Activated CD8-positive, alpha-beta T cell treated with anti-CD3 and anti-CD28 coated beads for 36 hours (primary cell): Measurements from ENCODE around the gene GAD1. TPM values are rescaled to one million over a fixed set of nuclear protein-coding genes. Genes with fewer than 3 reads are reported as not detected.

Source experiments
- ATAC-seq: fragments of 200-7000 bp; cut with Tn5 transposase; one replicate; pipeline ENCODE4 v1.10.0; 2021; ENCODE audit warnings: mild to moderate bottlenecking, moderate library complexity
- CTCF ChIA-PET: fragments of 350-600 bp; sonication (Branson Sonifier 250); formaldehyde crosslinking; loops from one replicate; lab custom pipeline; 2021; ENCODE audit warnings: antibody characterized with exemption; lab: Charles Lee
- POLR2A ChIA-PET: fragments of 350-600 bp; sonication (Branson Sonifier 250); formaldehyde crosslinking; loops from one replicate; lab custom pipeline; 2021; ENCODE audit warnings: antibody characterized with exemption; lab: Charles Lee
- DNase-seq: peaks from one replicate; pipeline ENCODE4 v3.0.0-alpha.2; 2020
- H3K27ac Mint-ChIP-seq: one replicate; pipeline ENCODE4 v1.8.0; 2021; ENCODE audit warnings: mild to moderate bottlenecking, mixed read lengths
- H3K27me3 Mint-ChIP-seq: one replicate; pipeline ENCODE4 v1.8.0; 2021; ENCODE audit warnings: mixed read lengths
- H3K36me3 Mint-ChIP-seq: one replicate; pipeline ENCODE4 v1.8.0; 2021; ENCODE audit warnings: low read depth, mixed read lengths
- H3K4me1 Mint-ChIP-seq: one replicate; pipeline ENCODE4 v1.8.0; 2021; ENCODE audit warnings: low read depth, mixed read lengths
- H3K4me3 Mint-ChIP-seq: one replicate; pipeline ENCODE4 v1.8.0; 2021; ENCODE audit warnings: mild to moderate bottlenecking, moderate library complexity, mixed read lengths
- H3K9me3 Mint-ChIP-seq: one replicate; pipeline ENCODE4 v1.8.0; 2021; ENCODE audit warnings: mixed read lengths
- CTCF ChIP-seq: fragments of 200-600 bp; IDR thresholded peaks from one replicate; pipeline ENCODE4 v1.8.0; 2022; ENCODE audit warnings: antibody characterized with exemption, mild to moderate bottlenecking
- intact Hi-C: fragments of 100-400 bp; cut with micrococcal nuclease; formaldehyde crosslinking; loops from one replicate; pipeline ENCODE4 v1.10.0; 2022
- total RNA-seq, 2 experiments: library from RNA; stranded (reverse); gene quantifications; one replicate each; pipeline ENCODE4 v1.2.3, GENCODE V29; 2021

The GAD1 gene
- total RNA-seq, 2 experiments from 2014 or later = 1.3 to 2.5 TPM

- no peak overlapping the region for H3K4me3 Mint-ChIP-seq
- H3K4me1 Mint-ChIP-seq = peaks cover 8% of the 10 kb centered on the region
- ChIA-PET POLR2A (no interaction called here), CTCF (no interaction called here)
- TF ChIP-seq CTCF = no peak
- peaks cover 3% of the 10 kb centered on the region for H3K27me3 Mint-ChIP-seq
- ATAC-seq (no peak), DNase-seq (no peak)
- intact Hi-C loops = no loop called here
- H3K9me3 Mint-ChIP-seq = no peaks in the 10 kb centered on the region
- H3K27ac Mint-ChIP-seq = no peak overlapping the region
- H3K36me3 Mint-ChIP-seq = no peaks in the 10 kb centered on the region
These were observed 52.3 kb downstream of the GAD1 start for GRCh38 chr2:170869036-170869435.

GRCh38 chr2:170869461-170869860 is 52.8 kb downstream of the GAD1 start:
- ATAC-seq = no peak
- Mint-ChIP-seq H3K9me3 (no peaks in the 10 kb centered on the region), H3K36me3 (no peaks in the 10 kb centered on the region), H3K4me3 (no peak overlapping the region), H3K27ac (no peak overlapping the region), H3K27me3 (peaks cover 3% of the 10 kb centered on the region), H3K4me1 (peaks cover 8% of the 10 kb centered on the region)
- DNase-seq = no peak
- intact Hi-C loops = no loop called here
- POLR2A ChIA-PET = no interaction called here
- no peak for TF ChIP-seq CTCF
- CTCF ChIA-PET = no interaction called here

- no peaks in the 10 kb centered on the region for H3K9me3 Mint-ChIP-seq
- ATAC-seq = peak; percentile 98
- H3K36me3 Mint-ChIP-seq = no peaks in the 10 kb centered on the region
- peak; percentile 95 for TF ChIP-seq CTCF
- intact Hi-C loops = loop anchor here (2.0 kb wide), 1 partner anchor 48 kb away; no protein-coding TSS in a partner anchor
- peaks cover 3% of the 10 kb centered on the region for H3K27me3 Mint-ChIP-seq
- H3K4me1 Mint-ChIP-seq = peaks cover 10% of the 10 kb centered on the region
- peak; percentile 86 for DNase-seq
- peak overlapping the region; percentile 49 for H3K4me3 Mint-ChIP-seq
- POLR2A ChIA-PET = interaction anchor here (1.6 kb wide), 1 partner anchor 68 kb away, joined by 3 read pairs; no protein-coding TSS in a partner anchor
- peak overlapping the region; percentile 60 for H3K27ac Mint-ChIP-seq
- CTCF ChIA-PET = interaction anchor here (0.6 to 5.1 kb wide), 42 partner anchors 9 to 637 kb away, joined by 3 to 73 read pairs (median 5); partner anchors contain the start of genes ERICH2, GAD1 and GORASP2
These were observed 56.5 kb downstream of the GAD1 start for GRCh38 chr2:170873035-170873692.

- H3K4me1 Mint-ChIP-seq = peaks cover 11% of the 10 kb centered on the region
- peaks cover 1% of the 10 kb centered on the region for H3K27me3 Mint-ChIP-seq
- H3K4me3 Mint-ChIP-seq = no peak overlapping the region
- no peak for TF ChIP-seq CTCF
- intact Hi-C loops = no loop called here
- H3K9me3 Mint-ChIP-seq = no peaks in the 10 kb centered on the region
- ChIA-PET POLR2A (no interaction called here), CTCF (interaction anchor here (1.6 to 2.8 kb wide), 3 partner anchors 10 to 51 kb away, joined by 4 to 12 read pairs (median 9); partner anchors contain the start of gene GORASP2)
- H3K27ac Mint-ChIP-seq = no peak overlapping the region
- DNase-seq (no peak), ATAC-seq (no peak)
- no peaks in the 10 kb centered on the region for H3K36me3 Mint-ChIP-seq
These were observed 61.4 kb downstream of the GAD1 start for GRCh38 chr2:170878066-170878465.

- H3K27me3 Mint-ChIP-seq = peaks cover 1% of the 10 kb centered on the region
- peak; percentile 65 for ATAC-seq
These were observed 61.8 kb downstream of the GAD1 start for GRCh38 chr2:170878505-170878904.

More at GRCh38 chr2:170878505-170878904, 61.8 kb downstream of the GAD1 start:
- Mint-ChIP-seq H3K9me3 (no peaks in the 10 kb centered on the region), H3K4me1 (peaks cover 7% of the 10 kb centered on the region), H3K27ac (no peak overlapping the region), H3K4me3 (no peak overlapping the region), H3K36me3 (no peaks in the 10 kb centered on the region)
- ChIA-PET CTCF (interaction anchor here (2.4 to 2.8 kb wide), 2 partner anchors 33 to 50 kb away, joined by 9 to 12 read pairs; partner anchors contain the start of gene GORASP2), POLR2A (no interaction called here)
- no peak for TF ChIP-seq CTCF
- intact Hi-C loops = no loop called here
- DNase-seq = no peak
